Fibroblast of villous mesenchyme (primary cell): ENCODE data around the gene MYBPHL. TPM values are rescaled to one million over a fixed set of nuclear protein-coding genes. Genes with fewer than 3 reads are reported as not detected.
"Not testable (repeated sequence)": the region's sequence is repeated elsewhere in the genome, so short reads cannot be mapped to it uniquely, and the experiment has no call there.

Experiments used
- DNase-seq: peaks from one replicate; pipeline ENCODE4 v3.0.0-alpha.2; 2010; ENCODE audit warnings: low read depth
- H3K4me3 ChIP-seq: 2 replicates; pipeline ENCODE4 v1.5.1; 2011; ENCODE audit warnings: low read depth, mild to moderate bottlenecking, low read length
- CTCF ChIP-seq: IDR thresholded peaks from 2 replicates; pipeline ENCODE4 v1.5.1; 2012; ENCODE audit warnings: low read depth, mild to moderate bottlenecking, low read length; ENCODE audit not compliant: insufficient read depth
- total RNA-seq: library from RNA; depleted of rRNA; stranded (reverse); fragments of >200 nt; gene quantifications from 2 replicates; pipeline ENCODE4 v1.2.3, GENCODE V29; 2012

Gene MYBPHL
- total RNA-seq, 1 donor: not detected

- TF ChIP-seq CTCF: no peak
- no peak for DNase-seq
These were observed 5.4 kb upstream of the MYBPHL start for GRCh38 chr1:109312246-109312645.

GRCh38 chr1:109309347-109309746 is 2.5 kb upstream of the MYBPHL start:
- H3K4me3 ChIP-seq: no peak overlapping the region
- TF ChIP-seq CTCF: no peak
- no peak for DNase-seq

More at GRCh38 chr1:109312246-109312645, 5.4 kb upstream of the MYBPHL start:
- no peak overlapping the region for H3K4me3 ChIP-seq

GRCh38 chr1:109307274-109308021 is 637 bp upstream of the MYBPHL start:
- H3K4me3 ChIP-seq: no peak overlapping the region
- DNase-seq: no peak
- no peak for TF ChIP-seq CTCF

- not testable (repeated sequence) for H3K4me3 ChIP-seq, DNase-seq
These were observed 820 bp downstream of the MYBPHL start for GRCh38 chr1:109305991-109306390.

GRCh38 chr1:109304226-109304920 is 2.4 kb downstream of the MYBPHL start:
- no peak overlapping the region for H3K4me3 ChIP-seq
- no peak for TF ChIP-seq CTCF
- no peak for DNase-seq

- no peak for TF ChIP-seq CTCF
- no peak overlapping the region for H3K4me3 ChIP-seq
- DNase-seq: no peak
These were observed 4.9 kb downstream of the MYBPHL start for GRCh38 chr1:109301874-109302273.

GRCh38 chr1:109300650-109301151 is 6.1 kb downstream of the MYBPHL start:
- no peak overlapping the region for H3K4me3 ChIP-seq
- no peak for DNase-seq

More at GRCh38 chr1:109300650-109301151, 6.1 kb downstream of the MYBPHL start:
- no peak for TF ChIP-seq CTCF
